ENCODE data around the gene CPNE6. TPM values are rescaled to one million over a fixed set of nuclear protein-coding genes. Genes with fewer than 3 reads are reported as not detected.

The CPNE6 gene
- total and polyA plus RNA-seq, 2 of the 13 experiments (the other 11 are each of a cell fraction or from before 2014, with no cell fraction given) = not detected

DNA sequence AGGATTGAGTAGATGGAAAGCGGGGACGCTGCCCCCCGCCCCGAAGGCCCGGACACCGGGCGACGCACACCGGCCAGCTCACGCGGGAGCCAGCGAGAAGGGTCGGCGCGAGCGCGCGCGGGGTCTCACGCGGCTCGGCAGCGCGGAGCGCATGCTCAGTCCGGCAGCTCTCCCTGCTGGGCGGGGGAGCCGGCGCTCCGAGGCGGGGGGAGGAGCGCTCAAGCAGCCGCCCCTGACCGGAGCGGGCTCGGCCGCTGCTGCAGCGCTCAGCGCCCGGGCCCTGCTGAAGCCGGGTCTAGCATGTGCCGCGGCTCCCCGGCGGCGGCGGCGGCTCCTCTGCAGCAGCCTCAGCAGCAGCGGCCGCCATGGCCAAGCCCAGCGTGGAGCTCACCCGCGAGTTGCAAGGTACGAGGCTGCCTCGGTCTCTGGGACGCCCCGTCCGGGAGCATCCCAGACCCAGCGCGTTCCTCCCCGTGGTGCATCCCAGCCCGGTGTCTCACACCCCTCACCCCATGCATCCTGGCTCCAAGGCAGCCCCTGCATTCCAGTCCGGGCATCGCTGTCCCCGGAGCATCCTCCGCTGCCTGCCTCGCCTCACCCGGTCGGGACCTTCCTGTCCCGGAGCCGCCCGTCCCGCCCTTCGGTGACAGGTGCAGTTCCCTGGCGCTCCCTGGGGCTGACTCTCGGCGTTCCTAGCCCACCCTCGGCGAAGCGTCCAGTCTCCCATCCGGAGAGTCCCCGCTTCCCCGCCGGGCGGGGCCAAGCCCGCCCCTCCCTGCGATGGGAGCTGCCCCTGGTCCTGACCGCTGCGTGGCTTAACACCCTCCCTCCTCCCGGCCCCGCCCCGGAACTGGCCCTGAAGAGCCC is 19.3 kb upstream of the CPNE6 start, which contains the start of gene CARMIL3 (continued):
- TF ChIP-seq ZNF83 (CRISPR knock-in tag; IDR thresholded peaks at IDR 0.05; ENCODE audit: borderline replicate concordance) (peak; percentile 91; the same call in 1 of the 2 replicates), ZNF816 (CRISPR knock-in tag; IDR thresholded peaks at IDR 0.05; ENCODE audit: borderline replicate concordance) (no peak), KMT2B (CRISPR knock-in tag; IDR thresholded peaks at IDR 0.05) (peak; percentile 24; the same call in 1 of the 2 replicates), ZNF143 (CRISPR knock-in tag; IDR thresholded peaks at IDR 0.05) (peak; percentile 40; the same call in 1 of the 2 replicates), RBM22 (optimal IDR thresholded peaks at IDR 0.05; ENCODE audit: low read length) (no peak), RORA (CRISPR knock-in tag; IDR thresholded peaks at IDR 0.05) (no peak), ZNF180 (CRISPR knock-in tag; IDR thresholded peaks at IDR 0.05; ENCODE audit: borderline replicate concordance, low read depth) (peak; percentile 82; the same call in 1 of the 2 replicates), ZNF788 (CRISPR knock-in tag; IDR thresholded peaks at IDR 0.05; ENCODE audit: borderline replicate concordance) (no peak; the same call in 1 of the 2 replicates), ZC3H13 (CRISPR knock-in tag; IDR thresholded peaks at IDR 0.05) (peak; percentile 87), HNF4G (IDR thresholded peaks at IDR 0.05; ENCODE audit: borderline replicate concordance, low read depth, low read length) (no peak), HNF4G (CRISPR knock-in tag; IDR thresholded peaks at IDR 0.05; ENCODE audit: borderline replicate concordance, low read depth) (peak; percentile 67; the same call in 1 of the 2 replicates), NFE2L1 (CRISPR knock-in tag; IDR thresholded peaks at IDR 0.05; ENCODE audit: borderline replicate concordance) (peak; percentile 79), ATRX (CRISPR knock-in tag; IDR thresholded peaks at IDR 0.05; ENCODE audit: borderline replicate concordance) (0 out of 2 replicates have a peak, but pooled peaks have one; percentile 39), RFX3 (CRISPR knock-in tag; IDR thresholded peaks at IDR 0.05) (no peak), CHD4 (IDR thresholded peaks at IDR 0.05; ENCODE audit: borderline replicate concordance, low read length) (no peak), ZBTB21 (CRISPR knock-in tag; IDR thresholded peaks at IDR 0.05) (peak; percentile 58; the same call in 1 of the 2 replicates), ZNF772 (CRISPR knock-in tag; IDR thresholded peaks at IDR 0.05) (peak; percentile 74; the same call in 1 of the 2 replicates), MBD4 (IDR thresholded peaks at IDR 0.05; ENCODE audit: borderline replicate concordance, low read length) (no peak), FOXK1 (CRISPR knock-in tag; IDR thresholded peaks at IDR 0.05; ENCODE audit: borderline replicate concordance, low read depth) (peak; percentile 12; the same call in 1 of the 2 replicates), FOXJ3 (CRISPR knock-in tag; IDR thresholded peaks at IDR 0.05; ENCODE audit: borderline replicate concordance) (no peak)
- TF ChIP-seq, protein P1, sequence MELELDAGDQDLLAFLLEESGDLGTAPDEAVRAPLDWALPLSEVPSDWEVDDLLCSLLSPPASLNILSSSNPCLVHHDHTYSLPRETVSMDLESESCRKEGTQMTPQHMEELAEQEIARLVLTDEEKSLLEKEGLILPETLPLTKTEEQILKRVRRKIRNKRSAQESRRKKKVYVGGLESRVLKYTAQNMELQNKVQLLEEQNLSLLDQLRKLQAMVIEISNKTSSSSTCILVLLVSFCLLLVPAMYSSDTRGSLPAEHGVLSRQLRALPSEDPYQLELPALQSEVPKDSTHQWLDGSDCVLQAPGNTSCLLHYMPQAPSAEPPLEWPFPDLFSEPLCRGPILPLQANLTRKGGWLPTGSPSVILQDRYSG (CRISPR knock-in tag; IDR thresholded peaks at IDR 0.05) = no peak; the same call in none of the 2 replicates
- TF ChIP-seq, protein P2, sequence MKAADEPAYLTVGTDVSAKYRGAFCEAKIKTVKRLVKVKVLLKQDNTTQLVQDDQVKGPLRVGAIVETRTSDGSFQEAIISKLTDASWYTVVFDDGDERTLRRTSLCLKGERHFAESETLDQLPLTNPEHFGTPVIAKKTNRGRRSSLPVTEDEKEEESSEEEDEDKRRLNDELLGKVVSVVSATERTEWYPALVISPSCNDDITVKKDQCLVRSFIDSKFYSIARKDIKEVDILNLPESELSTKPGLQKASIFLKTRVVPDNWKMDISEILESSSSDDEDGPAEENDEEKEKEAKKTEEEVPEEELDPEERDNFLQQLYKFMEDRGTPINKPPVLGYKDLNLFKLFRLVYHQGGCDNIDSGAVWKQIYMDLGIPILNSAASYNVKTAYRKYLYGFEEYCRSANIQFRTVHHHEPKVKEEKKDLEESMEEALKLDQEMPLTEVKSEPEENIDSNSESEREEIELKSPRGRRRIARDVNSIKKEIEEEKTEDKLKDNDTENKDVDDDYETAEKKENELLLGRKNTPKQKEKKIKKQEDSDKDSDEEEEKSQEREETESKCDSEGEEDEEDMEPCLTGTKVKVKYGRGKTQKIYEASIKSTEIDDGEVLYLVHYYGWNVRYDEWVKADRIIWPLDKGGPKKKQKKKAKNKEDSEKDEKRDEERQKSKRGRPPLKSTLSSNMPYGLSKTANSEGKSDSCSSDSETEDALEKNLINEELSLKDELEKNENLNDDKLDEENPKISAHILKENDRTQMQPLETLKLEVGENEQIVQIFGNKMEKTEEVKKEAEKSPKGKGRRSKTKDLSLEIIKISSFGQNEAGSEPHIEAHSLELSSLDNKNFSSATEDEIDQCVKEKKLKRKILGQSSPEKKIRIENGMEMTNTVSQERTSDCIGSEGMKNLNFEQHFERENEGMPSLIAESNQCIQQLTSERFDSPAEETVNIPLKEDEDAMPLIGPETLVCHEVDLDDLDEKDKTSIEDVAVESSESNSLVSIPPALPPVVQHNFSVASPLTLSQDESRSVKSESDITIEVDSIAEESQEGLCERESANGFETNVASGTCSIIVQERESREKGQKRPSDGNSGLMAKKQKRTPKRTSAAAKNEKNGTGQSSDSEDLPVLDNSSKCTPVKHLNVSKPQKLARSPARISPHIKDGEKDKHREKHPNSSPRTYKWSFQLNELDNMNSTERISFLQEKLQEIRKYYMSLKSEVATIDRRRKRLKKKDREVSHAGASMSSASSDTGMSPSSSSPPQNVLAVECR (CRISPR knock-in tag; IDR thresholded peaks at IDR 0.05; ENCODE audit: borderline replicate concordance) = peak; percentile 74
- TF ChIP-seq, protein P3, sequence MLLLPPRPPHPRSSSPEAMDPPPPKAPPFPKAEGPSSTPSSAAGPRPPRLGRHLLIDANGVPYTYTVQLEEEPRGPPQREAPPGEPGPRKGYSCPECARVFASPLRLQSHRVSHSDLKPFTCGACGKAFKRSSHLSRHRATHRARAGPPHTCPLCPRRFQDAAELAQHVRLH (CRISPR knock-in tag; IDR thresholded peaks at IDR 0.05; ENCODE audit: borderline replicate concordance, low read depth) = peak; percentile 95; the same call in 1 of the 2 replicates

Data from HepG2 (cell line).